SH-SY5Y (cell line): Measurements from ENCODE around the gene NKAIN2.

ENCODE experiments used
- GATA2 ChIP-seq: IDR thresholded peaks from 2 replicates; pipeline ENCODE4 v1.6.1; 2011; ENCODE audit warnings: mild to moderate bottlenecking, low read depth, low read length
- GATA3 ChIP-seq: IDR thresholded peaks from 2 replicates; pipeline ENCODE4 v1.6.1; 2011; ENCODE audit warnings: low read depth, mild to moderate bottlenecking, low read length, moderate library complexity

DNA sequence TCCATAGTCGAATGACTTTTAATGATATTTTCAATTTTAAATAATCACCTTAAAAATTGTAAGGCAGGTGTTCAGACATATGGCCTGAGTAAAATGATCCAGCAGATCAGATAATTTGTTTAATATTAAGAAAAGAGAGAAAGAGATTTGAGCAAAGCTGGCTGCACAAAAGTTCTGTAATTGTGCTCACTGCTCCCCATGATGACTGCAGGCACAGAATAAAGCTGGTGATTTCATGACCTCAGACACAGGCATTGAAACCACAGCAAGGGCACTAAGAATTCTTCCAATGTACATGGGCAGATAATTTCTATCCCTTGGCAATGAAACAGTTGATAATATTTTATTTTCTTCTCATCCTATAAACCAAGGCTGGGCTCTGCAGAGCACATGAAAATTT, 553.1 kb downstream of the NKAIN2 start:
- TF ChIP-seq GATA2 = no peak
- TF ChIP-seq GATA3 = no peak
